GM18499 (cell line): ENCODE results near the gene SLC12A3.
A peak's percentile ranks its signal among the peaks of the same experiment; 100 is the strongest.

Source experiments
- ATAC-seq: cut with Tn5 transposase; IDR thresholded peaks from one replicate; pipeline ENCODE4 v1.9.1; 2021; ENCODE audit warnings: moderate number of reproducible peaks; ENCODE audit not compliant: insufficient read depth, unreplicated experiment

SLC12A3 gene

GRCh38 chr16:56848029-56848936, 16.7 kb upstream of the SLC12A3 start:
- no peak for ATAC-seq

GRCh38 chr16:56848955-56849689, 15.9 kb upstream of the SLC12A3 start:
- ATAC-seq, result no peak

- no peak for ATAC-seq
Measured at GRCh38 chr16:56849690-56850680, 15.0 kb upstream of the SLC12A3 start.

- ATAC-seq, result no peak
Measured at GRCh38 chr16:56851671-56852400, 13.2 kb upstream of the SLC12A3 start.

- no peak for ATAC-seq
Measured at GRCh38 chr16:56852401-56852730, 12.6 kb upstream of the SLC12A3 start.

DNA sequence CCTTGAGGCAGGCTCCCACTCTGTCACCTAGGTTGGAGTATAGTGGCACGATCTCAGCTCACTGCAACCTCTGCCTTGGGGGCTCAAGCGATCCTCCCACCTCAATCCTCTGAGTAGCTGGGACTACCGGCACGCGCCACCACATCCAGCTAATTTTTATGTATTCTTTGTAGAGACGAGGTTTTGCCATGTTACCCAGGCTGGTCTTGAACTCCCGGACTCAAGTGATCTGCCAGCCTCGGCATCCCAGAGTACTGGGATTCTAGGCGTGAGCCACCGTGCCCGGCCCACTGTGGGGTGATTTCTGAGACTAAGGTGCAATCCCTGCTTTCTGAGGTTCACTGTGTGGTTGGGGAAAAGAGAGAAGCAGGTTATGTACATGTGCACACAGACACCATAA, 12.0 kb upstream of the SLC12A3 start:
- no peak for ATAC-seq

DNA sequence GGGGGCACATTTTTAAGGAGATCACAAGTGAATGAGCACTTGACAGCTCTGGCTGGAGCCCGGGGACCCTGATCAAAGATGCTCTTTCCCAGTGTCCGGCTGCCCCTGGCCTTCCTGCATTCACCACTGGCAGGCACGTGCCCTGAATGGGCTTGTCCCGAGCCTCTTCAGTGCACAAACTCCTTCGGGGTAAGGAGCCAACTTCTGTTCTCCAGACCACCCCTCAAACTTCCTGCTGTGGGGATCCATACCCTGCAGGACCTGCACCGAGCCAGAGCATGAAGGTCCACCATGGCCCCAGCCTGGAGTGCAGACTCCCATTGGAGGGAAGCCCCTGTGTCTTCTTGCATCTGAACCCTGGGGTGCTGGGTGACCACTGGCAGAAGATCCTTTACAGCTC, 9.8 kb upstream of the SLC12A3 start:
- ATAC-seq, result no peak

GRCh38 chr16:56855946-56856345, 9.1 kb upstream of the SLC12A3 start:
- no peak for ATAC-seq

DNA sequence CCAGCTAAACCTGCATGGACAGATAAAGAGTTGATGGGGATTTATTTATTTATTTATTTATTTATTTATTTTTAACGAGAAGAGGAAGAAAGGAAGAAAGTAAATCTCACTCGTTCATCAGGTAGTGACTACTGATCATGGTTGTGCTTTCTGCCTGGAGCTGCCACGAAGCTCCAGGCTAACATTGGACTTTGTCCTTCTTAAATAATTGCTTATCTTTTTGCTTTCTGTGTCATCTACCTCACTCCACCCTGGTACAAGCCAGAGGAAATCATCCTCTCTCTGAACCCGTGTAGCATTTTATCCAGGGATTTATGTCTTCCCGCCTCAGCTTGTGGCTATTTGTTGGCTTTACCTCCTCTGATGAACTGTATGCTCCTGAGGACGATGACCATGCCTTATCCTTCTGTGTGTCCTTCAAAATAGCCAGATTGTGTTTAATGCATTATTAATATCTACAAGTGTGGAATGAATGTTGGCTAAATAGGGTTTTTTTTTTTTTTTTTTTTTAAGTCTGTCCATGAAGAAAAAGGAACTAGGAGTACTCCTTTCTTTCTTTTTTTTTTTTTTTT, 8.0 kb upstream of the SLC12A3 start:
- ATAC-seq, result no peak

DNA sequence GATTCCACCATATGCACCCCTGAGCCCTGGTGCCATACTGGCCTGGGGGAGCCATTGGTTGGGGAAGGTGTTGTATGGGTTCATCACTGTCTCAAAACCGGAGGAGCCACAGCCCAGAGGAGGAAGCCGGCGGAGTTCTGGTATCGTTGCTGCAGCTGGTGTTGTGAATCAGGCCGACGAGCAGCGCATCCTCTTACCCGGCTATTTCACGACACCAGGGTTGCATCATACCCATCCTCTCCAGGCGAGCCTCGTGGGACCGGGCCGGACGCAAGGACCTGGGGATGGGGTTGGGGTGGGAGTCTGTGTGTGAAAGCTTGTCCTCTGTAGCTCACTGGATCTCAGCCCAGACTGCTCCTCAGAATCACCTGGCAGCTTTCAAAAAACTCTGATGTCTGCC, 6.6 kb upstream of the SLC12A3 start:
- ATAC-seq, result no peak

- no peak for ATAC-seq
Measured at GRCh38 chr16:56859636-56860035, 5.4 kb upstream of the SLC12A3 start.

DNA sequence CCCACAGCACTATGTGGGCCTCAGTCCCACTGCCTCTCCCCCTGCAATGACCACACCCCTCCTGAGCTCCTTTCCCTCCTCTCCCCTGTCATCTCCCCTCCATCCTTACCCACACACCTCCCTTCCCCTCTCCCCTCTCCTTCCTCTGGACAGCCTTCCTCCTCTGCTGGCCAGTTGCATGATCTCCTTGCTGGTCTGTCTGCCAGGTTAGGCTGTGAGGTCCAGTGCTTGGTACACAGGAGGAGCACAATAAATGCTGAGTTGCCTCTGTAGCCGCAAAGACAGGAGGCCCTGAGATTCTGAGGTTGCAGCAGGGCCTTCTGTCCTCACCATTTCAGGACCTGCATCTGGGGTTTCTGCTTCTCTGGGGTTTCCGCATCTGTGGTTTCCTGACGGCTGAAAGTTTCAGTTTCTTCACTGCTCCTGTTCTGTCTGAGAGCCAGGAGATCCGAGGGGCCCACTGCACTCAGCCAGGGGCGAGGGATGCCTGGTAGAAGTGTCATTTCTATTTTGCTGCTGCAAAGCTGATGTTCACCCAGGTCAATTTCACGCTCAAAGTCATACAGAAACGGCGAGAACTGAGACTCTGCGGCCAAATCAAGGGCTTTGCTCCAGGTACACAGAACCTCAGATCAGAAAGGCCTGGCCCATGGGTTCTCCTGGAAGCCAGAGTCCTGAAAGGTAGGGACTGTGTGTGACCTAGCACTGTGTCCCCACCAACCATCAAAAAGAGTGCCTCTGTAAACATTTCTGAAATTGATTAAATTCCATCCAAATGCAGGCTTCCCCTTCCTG, 4.6 kb upstream of the SLC12A3 start:
- peak; percentile 48 for ATAC-seq

GRCh38 chr16:56861092-56861610, 3.9 kb upstream of the SLC12A3 start:
- ATAC-seq, result no peak

- no peak for ATAC-seq
Measured at GRCh38 chr16:56861756-56862155, 3.3 kb upstream of the SLC12A3 start.

- no peak for ATAC-seq
Measured at GRCh38 chr16:56862776-56863175, 2.2 kb upstream of the SLC12A3 start.

DNA sequence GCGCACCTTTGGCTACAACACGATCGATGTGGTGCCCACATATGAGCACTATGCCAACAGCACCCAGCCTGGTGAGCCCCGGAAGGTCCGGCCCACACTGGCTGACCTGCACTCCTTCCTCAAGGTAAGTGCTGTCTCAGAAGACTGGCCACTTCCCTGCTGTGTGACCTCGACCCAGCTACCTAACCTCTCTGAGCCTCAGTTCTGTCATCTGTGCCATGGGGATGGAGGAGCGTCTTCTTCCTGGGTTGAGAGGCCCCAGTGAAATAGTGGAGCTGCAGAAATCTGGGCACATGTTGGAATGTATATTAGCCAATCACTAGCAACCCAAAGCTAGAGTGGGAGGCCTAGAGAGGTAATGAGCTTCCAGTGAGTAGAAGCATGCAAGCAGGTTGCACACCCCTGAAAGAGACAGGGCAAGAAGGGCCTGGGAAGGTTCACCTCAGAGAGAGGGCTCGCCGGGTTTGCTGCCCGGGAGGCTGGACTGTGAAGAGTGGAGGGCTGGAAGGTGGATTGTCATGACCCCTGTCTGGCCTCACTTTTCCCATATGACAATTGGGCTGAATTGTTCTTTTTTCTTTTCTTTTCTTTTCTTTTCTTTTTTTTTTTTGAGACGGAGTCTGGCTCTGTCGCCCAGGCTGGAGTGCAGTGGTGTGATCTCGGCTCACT, 521 bp downstream of the SLC12A3 start:
- ATAC-seq, result no peak

DNA sequence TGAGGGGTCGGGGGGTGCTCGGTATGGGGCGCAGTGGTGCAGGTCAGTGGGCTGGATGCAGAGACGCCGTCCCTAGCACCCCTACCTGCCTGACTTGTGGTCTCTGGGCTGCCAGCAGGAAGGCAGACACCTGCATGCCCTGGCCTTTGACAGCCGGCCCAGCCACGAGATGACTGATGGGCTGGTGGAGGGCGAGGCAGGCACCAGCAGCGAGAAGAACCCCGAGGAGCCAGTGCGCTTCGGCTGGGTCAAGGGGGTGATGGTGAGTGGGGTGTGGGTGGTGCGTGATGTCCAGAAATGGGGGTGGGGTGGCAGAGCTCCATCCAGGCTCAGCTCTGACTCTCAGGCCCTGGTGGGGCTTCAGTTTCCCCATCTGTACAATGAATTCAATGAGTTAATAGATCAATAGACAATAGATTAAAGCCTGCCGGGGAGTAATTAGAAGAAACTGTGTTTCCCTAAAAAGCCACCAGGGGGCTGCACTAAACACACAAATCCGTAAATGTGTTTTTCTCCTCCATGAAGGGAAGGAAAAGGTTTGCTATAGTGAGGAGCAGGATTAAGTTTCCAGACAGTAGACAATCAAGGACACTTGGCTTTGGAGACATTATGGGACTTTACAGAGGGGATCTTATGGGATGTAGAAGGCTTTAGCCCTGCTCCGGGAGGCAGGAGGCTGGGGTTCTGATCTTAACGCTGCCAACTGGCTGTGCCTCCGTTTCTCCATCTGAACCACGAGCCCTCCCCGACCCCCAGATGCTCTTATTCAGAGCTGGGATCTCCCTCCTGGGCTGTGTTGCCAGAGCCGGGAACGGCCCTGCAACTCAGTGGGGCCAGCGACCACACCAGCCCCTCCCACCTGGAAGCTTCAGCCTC, 2.2 kb downstream of the SLC12A3 start:
- no peak for ATAC-seq
